Duodenal mucosa (tissue), 2 donors: ENCODE measurements around the gene IL6.
"Not testable (repeated sequence)": the region's sequence is repeated elsewhere in the genome, so short reads cannot be mapped to it uniquely, and the experiment has no call there.

Experiments used
- H3K27ac ChIP-seq: one replicate; pipeline ENCODE4 v1.7.0; 2013; ENCODE audit warnings: low read depth, low read length
- H3K27me3 ChIP-seq, 2 donors: one replicate each; pipeline ENCODE4 v1.7.0; 2013; ENCODE audit warnings: low read length in 2 of 2, control low read depth in 1 of 2; ENCODE audit not compliant: insufficient read depth in 2 of 2, control insufficient read depth in 1 of 2
- H3K36me3 ChIP-seq, 2 donors: one replicate each; pipeline ENCODE4 v1.7.0; 2013; ENCODE audit warnings: low read length in 2 of 2, control low read depth in 1 of 2; ENCODE audit not compliant: insufficient read depth in 2 of 2, control insufficient read depth in 1 of 2
- H3K4me1 ChIP-seq, 2 donors: one replicate each; pipeline ENCODE4 v1.7.0; 2013; ENCODE audit warnings: low read length in 2 of 2, control low read depth in 1 of 2; ENCODE audit not compliant: insufficient read depth in 2 of 2, control insufficient read depth in 1 of 2
- H3K4me3 ChIP-seq, 2 donors: one replicate each; pipeline ENCODE4 v1.7.0; 2013; ENCODE audit warnings: low read length in 2 of 2, low read depth in 1 of 2
- H3K9ac ChIP-seq, 2 donors: one replicate each; pipeline ENCODE4 v1.7.0; 2013; ENCODE audit warnings: low read length in 2 of 2, low read depth in 1 of 2
- H3K9me3 ChIP-seq, 2 donors: one replicate each; pipeline ENCODE4 v1.7.0; 2013; ENCODE audit warnings: low read length in 2 of 2, control low read depth in 1 of 2; ENCODE audit not compliant: control insufficient read depth in 1 of 2

The IL6 gene

GRCh38 chr7:22776964-22777363 is 50.0 kb downstream of the IL6 start:
- Histone ChIP-seq H3K9me3 (no peaks in the 10 kb centered on the region), H3K9ac (no peak overlapping the region), H3K27me3 (no peaks in the 10 kb centered on the region), H3K36me3 (no peaks in the 10 kb centered on the region), H3K4me3 (no peak overlapping the region), H3K4me1 (no peaks in the 10 kb centered on the region), H3K27ac (no peak overlapping the region)

- H3K4me3 ChIP-seq, H3K4me1 ChIP-seq, H3K9ac ChIP-seq, H3K27ac ChIP-seq, H3K27me3 ChIP-seq, H3K9me3 ChIP-seq, H3K36me3 ChIP-seq: not testable (repeated sequence)
Measured at GRCh38 chr7:22779730-22780323, 52.8 kb downstream of the IL6 start.

- Histone ChIP-seq H3K9ac (no peak overlapping the region), H3K9me3 (no peaks in the 10 kb centered on the region), H3K27ac (no peak overlapping the region), H3K27me3 (no peaks in the 10 kb centered on the region), H3K4me3 (no peak overlapping the region), H3K4me1 (no peaks in the 10 kb centered on the region), H3K36me3 (no peaks in the 10 kb centered on the region)
Measured at GRCh38 chr7:22781230-22781711, 54.3 kb downstream of the IL6 start.
